Measurements from ENCODE around the gene PLEK2. TPM values are rescaled to one million over a fixed set of nuclear protein-coding genes. Genes with fewer than 3 reads are reported as not detected.

Gene PLEK2
- total RNA-seq, 2 donors from 2014 or later = 1.6 to 2.0 TPM

DNA sequence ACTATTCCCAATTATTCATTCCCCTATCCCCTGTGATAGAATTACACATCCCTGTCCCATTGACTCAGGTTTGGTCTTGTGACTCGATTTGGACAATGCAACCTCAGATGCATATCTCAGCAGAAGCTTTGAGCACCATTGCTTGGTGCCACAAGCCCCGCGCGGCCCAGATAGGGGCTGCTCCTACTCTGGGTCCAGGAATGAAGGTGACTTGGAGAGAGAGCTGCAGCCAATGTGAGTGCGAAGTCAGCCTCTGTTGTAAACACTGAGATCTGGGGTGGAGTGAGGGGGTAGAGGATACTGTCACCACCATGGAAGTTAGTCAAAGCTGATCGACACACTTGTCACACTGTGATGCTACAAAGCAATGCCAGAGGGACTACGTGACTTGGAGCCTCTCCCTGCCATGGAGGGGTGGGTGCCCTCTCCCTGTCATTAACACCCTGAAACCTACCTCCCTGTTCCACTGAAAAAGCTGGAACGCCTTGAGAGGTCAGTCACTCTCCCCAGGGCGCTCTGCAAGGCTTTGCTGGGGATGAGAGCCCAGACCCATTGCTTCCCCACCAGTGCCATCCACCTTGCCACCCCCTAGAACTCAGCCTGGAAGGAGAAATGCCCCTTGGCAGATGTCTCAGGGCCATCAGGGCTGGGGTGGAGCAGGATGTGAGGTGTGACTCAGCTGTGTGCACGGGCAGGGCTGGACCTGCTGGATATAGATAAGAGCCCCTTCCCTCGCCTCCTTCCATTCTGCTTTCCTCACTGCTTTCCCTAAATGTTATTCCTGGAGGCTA is 6.6 kb upstream of the PLEK2 start:
- Mint-ChIP-seq H3K4me1 (peaks cover 8% of the 10 kb centered on the region), H3K27ac (no peak overlapping the region), H3K36me3 (ENCODE audit: low read depth) (no peaks in the 10 kb centered on the region), H3K4me3 (no peak overlapping the region), H3K9me3 (no peaks in the 10 kb centered on the region), H3K27me3 (ENCODE audit: insufficient read depth) (no peaks in the 10 kb centered on the region)
- TF ChIP-seq, protein P1, sequence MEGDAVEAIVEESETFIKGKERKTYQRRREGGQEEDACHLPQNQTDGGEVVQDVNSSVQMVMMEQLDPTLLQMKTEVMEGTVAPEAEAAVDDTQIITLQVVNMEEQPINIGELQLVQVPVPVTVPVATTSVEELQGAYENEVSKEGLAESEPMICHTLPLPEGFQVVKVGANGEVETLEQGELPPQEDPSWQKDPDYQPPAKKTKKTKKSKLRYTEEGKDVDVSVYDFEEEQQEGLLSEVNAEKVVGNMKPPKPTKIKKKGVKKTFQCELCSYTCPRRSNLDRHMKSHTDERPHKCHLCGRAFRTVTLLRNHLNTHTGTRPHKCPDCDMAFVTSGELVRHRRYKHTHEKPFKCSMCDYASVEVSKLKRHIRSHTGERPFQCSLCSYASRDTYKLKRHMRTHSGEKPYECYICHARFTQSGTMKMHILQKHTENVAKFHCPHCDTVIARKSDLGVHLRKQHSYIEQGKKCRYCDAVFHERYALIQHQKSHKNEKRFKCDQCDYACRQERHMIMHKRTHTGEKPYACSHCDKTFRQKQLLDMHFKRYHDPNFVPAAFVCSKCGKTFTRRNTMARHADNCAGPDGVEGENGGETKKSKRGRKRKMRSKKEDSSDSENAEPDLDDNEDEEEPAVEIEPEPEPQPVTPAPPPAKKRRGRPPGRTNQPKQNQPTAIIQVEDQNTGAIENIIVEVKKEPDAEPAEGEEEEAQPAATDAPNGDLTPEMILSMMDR (conservative IDR thresholded peaks at IDR 0.05) = no peak
- Histone ChIP-seq H3K27ac (ENCODE audit: low read depth, low read length) (no peak overlapping the region), H3K27me3 (ENCODE audit: control insufficient read depth, insufficient read depth, low read length, poor library complexity, severe bottlenecking) (no peaks in the 10 kb centered on the region), H3K4me3 (ENCODE audit: low read length) (no peak overlapping the region), H3K9me3 (ENCODE audit: control insufficient read depth, low read length) (no peaks in the 10 kb centered on the region), H3K9ac (ENCODE audit: extremely low read depth, low read length, poor library complexity, severe bottlenecking) (no peak overlapping the region), H3K36me3 (ENCODE audit: control insufficient read depth, insufficient read depth, low read length) (no peaks in the 10 kb centered on the region), H3K4me1 (ENCODE audit: control insufficient read depth, insufficient read depth, low read length) (no peaks in the 10 kb centered on the region)
- no peak for DNase-seq
- 94 to 95% methylated on average over 7 to 9 of the region's 11 CpGs for WGBS, 2 experiments (ENCODE audit: insufficient coverage in 1 of 2, insufficient read length in 1 of 2)

DNA sequence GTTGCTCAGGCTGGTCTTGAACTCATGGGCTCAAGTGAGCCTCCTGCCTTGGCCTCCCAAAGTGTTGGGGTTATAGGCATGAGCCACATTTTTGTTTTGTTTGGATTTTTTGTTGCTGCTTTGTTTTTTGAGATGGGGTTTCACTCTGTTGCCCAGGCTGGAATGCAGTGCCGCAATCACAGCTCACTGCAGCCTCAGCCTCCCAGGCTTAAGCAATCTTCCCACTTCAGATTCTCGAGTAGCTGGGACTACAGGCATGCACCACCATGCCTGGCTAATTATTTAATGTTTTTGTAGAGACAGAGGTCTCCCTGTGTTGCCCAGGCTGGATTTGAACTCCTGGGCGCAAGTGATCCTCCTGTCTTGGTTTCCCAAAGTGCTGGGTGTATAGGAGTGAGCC is 5.7 kb upstream of the PLEK2 start:
- 95 to 100% methylated on average over 1 to 3 of the region's 3 CpGs for WGBS, 2 experiments (ENCODE audit: insufficient coverage in 1 of 2, insufficient read length in 1 of 2)
- Histone ChIP-seq H3K27ac (ENCODE audit: low read depth, low read length) (no peak overlapping the region), H3K4me3 (ENCODE audit: low read length) (no peak overlapping the region), H3K27me3 (ENCODE audit: control insufficient read depth, insufficient read depth, low read length, poor library complexity, severe bottlenecking) (no peaks in the 10 kb centered on the region), H3K36me3 (ENCODE audit: control insufficient read depth, insufficient read depth, low read length) (no peaks in the 10 kb centered on the region), H3K4me1 (ENCODE audit: control insufficient read depth, insufficient read depth, low read length) (no peaks in the 10 kb centered on the region), H3K9ac (ENCODE audit: extremely low read depth, low read length, poor library complexity, severe bottlenecking) (no peak overlapping the region), H3K9me3 (ENCODE audit: control insufficient read depth, low read length) (no peaks in the 10 kb centered on the region)
- TF ChIP-seq, protein P1 (conservative IDR thresholded peaks at IDR 0.05) = no peak
- peaks cover 8% of the 10 kb centered on the region for H3K4me1 Mint-ChIP-seq
- H3K9me3 Mint-ChIP-seq = no peaks in the 10 kb centered on the region
- H3K36me3 Mint-ChIP-seq (ENCODE audit: low read depth) = no peaks in the 10 kb centered on the region
- no peak overlapping the region for H3K27ac Mint-ChIP-seq
- no peak overlapping the region for H3K4me3 Mint-ChIP-seq
- H3K27me3 Mint-ChIP-seq (ENCODE audit: insufficient read depth) = peaks cover 2% of the 10 kb centered on the region
- DNase-seq = no peak

GRCh38 chr14:67416810-67417209 is 4.8 kb upstream of the PLEK2 start:
- Mint-ChIP-seq H3K27me3 (ENCODE audit: insufficient read depth) (peaks cover 7% of the 10 kb centered on the region), H3K4me3 (no peak overlapping the region), H3K9me3 (no peaks in the 10 kb centered on the region), H3K27ac (no peak overlapping the region), H3K4me1 (peaks cover 8% of the 10 kb centered on the region), H3K36me3 (ENCODE audit: low read depth) (no peaks in the 10 kb centered on the region)
- Histone ChIP-seq H3K9me3 (ENCODE audit: control insufficient read depth, low read length) (no peaks in the 10 kb centered on the region), H3K27me3 (ENCODE audit: control insufficient read depth, insufficient read depth, low read length, poor library complexity, severe bottlenecking) (no peaks in the 10 kb centered on the region), H3K9ac (ENCODE audit: extremely low read depth, low read length, poor library complexity, severe bottlenecking) (no peak overlapping the region), H3K27ac (ENCODE audit: low read depth, low read length) (no peak overlapping the region), H3K4me3 (ENCODE audit: low read length) (no peak overlapping the region), H3K4me1 (ENCODE audit: control insufficient read depth, insufficient read depth, low read length) (no peaks in the 10 kb centered on the region), H3K36me3 (ENCODE audit: control insufficient read depth, insufficient read depth, low read length) (no peaks in the 10 kb centered on the region)
- TF ChIP-seq, protein P1 (conservative IDR thresholded peaks at IDR 0.05) = no peak
- no peak for DNase-seq
- WGBS, 2 experiments (ENCODE audit: insufficient coverage in 1 of 2, insufficient read length in 1 of 2) = 100% methylated on average over 2 of the region's 2 CpGs

All from endodermal cell (in vitro differentiated cells).